ENCODE data around the gene SPO11. TPM values are rescaled to one million over a fixed set of nuclear protein-coding genes. Genes with fewer than 3 reads are reported as not detected.

SPO11 gene
- total and polyA plus RNA-seq, 2 of the 8 experiments (the other 6 are each of a cell fraction or from before 2014, with no cell fraction given) = not detected

- Histone ChIP-seq H4K91ac (replicated peaks; ENCODE audit: insufficient read length, low read length) (no peak overlapping the region), H2BK15ac (ENCODE audit: low read length) (no peak overlapping the region), H3K9ac (replicated peaks in 1 of 4; ENCODE audit: extremely low read depth in 1 of 4, low read depth in 3 of 4, low read length in 3 of 4) (no peak overlapping the region), H3K27ac (ENCODE audit: low read depth, low read length) (no peak overlapping the region), H3K4me1 (replicated peaks in 1 of 4; ENCODE audit: control insufficient read depth in 3 of 4, insufficient read depth in 4 of 4, low read length in 3 of 4) (no peaks in the 10 kb centered on the region), H2BK5ac (ENCODE audit: low read depth, low read length) (no peak overlapping the region), H2BK120ac (replicated peaks; ENCODE audit: low read depth, low read length) (no peak overlapping the region), H3K27me3 (replicated peaks in 1 of 4; ENCODE audit: control insufficient read depth in 3 of 4, extremely low read depth in 1 of 4, insufficient read depth in 3 of 4, low read length in 3 of 4) (no peaks in the 10 kb centered on the region), H3K4me3 (ENCODE audit: extremely low read depth in 1 of 4, insufficient read depth in 2 of 4, low read depth in 3 of 4, low read length in 4 of 4) (no peak overlapping the region), H3K23ac (ENCODE audit: insufficient read length) (no peak overlapping the region), H2AFZ (ENCODE audit: low read length) (no peak overlapping the region), H4K20me1 (replicated peaks in 1 of 2; ENCODE audit: control insufficient read depth in 1 of 2, insufficient read depth in 2 of 2, low read length in 2 of 2) (peaks cover 0 to 3% of the 10 kb centered on the region in 2 experiments), H2BK12ac (ENCODE audit: low read depth, low read length) (no peak overlapping the region), H3K9me3 (ENCODE audit: insufficient read depth in 2 of 2, low read depth in 1 of 2, low read length in 1 of 2) (no peaks in the 10 kb centered on the region), H3K79me2 (ENCODE audit: control insufficient read depth in 1 of 2, insufficient read depth in 2 of 2, low read length in 2 of 2) (no peaks in the 10 kb centered on the region), H4K8ac (ENCODE audit: extremely low read depth, insufficient read depth, low read length) (no peak overlapping the region), H3K23me2 (ENCODE audit: low read depth, low read length) (no peaks in the 10 kb centered on the region), H3K4me2 (ENCODE audit: insufficient read depth in 1 of 2, low read depth in 2 of 2, low read length in 2 of 2) (no peak overlapping the region), H3K4ac (replicated peaks; ENCODE audit: insufficient read length, low read depth, low read length) (no peak overlapping the region), H3K56ac (replicated peaks; ENCODE audit: insufficient read length, low read depth, low read length) (no peak overlapping the region), H2AK5ac (ENCODE audit: low read depth, low read length) (no peak overlapping the region), H3K79me1 (ENCODE audit: low read depth, low read length) (peaks cover 3% of the 10 kb centered on the region; the same call in 1 of the 2 replicates), H3K14ac (ENCODE audit: insufficient read length) (no peak overlapping the region), H2BK20ac (ENCODE audit: low read length) (no peak overlapping the region), H3K18ac (ENCODE audit: extremely low read depth, low read length) (no peak overlapping the region), H4K5ac (ENCODE audit: insufficient read length, low read depth, low read length) (no peak overlapping the region), H3K36me3 (ENCODE audit: control insufficient read depth in 2 of 4, insufficient read depth in 4 of 4, low read length in 3 of 4) (peaks cover 0 to 10% (median 7%) of the 10 kb centered on the region in 4 experiments; a peak in 6 of 8 replicates)
- CTCF ChIA-PET (ENCODE audit: partially characterized antibody) = interaction anchor here (0.7 to 3.3 kb wide), 26 partner anchors 8 to 937 kb away, joined by 3 to 13 read pairs (median 3); partner anchors contain the start of gene RAE1
- POLR2A ChIA-PET (ENCODE audit: partially characterized antibody) = interaction anchor here (0.8 kb wide), 1 partner anchor 114 kb away, joined by 3 read pairs; no protein-coding TSS in a partner anchor
- peak; percentile 13 for FAIRE-seq
- DNase-seq (ENCODE audit: low read depth in 1 of 2, low spot score in 2 of 2) = peak in 1 of 2 experiments; percentile 92
- 68% methylated on average over 20 of the region's 20 CpGs; no CpG with 5 or more reads in 1 of the 2 experiments for WGBS, 2 experiments (ENCODE audit: extremely low coverage in 1 of 2, insufficient coverage in 1 of 2, insufficient read length in 1 of 2, insufficient replicate concordance in 2 of 2, low coverage in 1 of 2, low lambda C conversion rate in 2 of 2, missing lambda C conversion rate in 1 of 2)
- no peak for TF ChIP-seq BRCA1 (IDR thresholded peaks at IDR 0.05; ENCODE audit: low read depth, low read length)
- TF ChIP-seq ATF2 (IDR thresholded peaks at IDR 0.05; ENCODE audit: low read length) = no peak
- TF ChIP-seq, protein P1, sequence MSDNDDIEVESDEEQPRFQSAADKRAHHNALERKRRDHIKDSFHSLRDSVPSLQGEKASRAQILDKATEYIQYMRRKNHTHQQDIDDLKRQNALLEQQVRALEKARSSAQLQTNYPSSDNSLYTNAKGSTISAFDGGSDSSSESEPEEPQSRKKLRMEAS (IDR thresholded peaks at IDR 0.05) = peak; percentile 73
- TF ChIP-seq RAD21 (IDR thresholded peaks at IDR 0.05 in 1 of 2, conservative IDR thresholded peaks at IDR 0.05 in 1 of 2; ENCODE audit: low read depth in 2 of 2, low read length in 2 of 2) = peak; percentile 74 to 77
- TF ChIP-seq KDM1A (IDR thresholded peaks at IDR 0.05; ENCODE audit: borderline replicate concordance, low read length) = peak; percentile 82
- peak; percentile 79 to 87 (median 86) for TF ChIP-seq CTCF (IDR thresholded peaks at IDR 0.05; ENCODE audit: control extremely low read depth in 1 of 3, insufficient read depth in 1 of 3, low read depth in 1 of 3, low read length in 3 of 3)
Measured at GRCh38 chr20:57381596-57382503, 52.2 kb downstream of the SPO11 start.

All from H1 (cell line).